ENCODE measurements around the gene CMKLR1. TPM values are rescaled to one million over a fixed set of nuclear protein-coding genes. Genes with fewer than 3 reads are reported as not detected.

CMKLR1 gene
- polyA plus RNA-seq, 1 experiment: 0.10 TPM

DNA sequence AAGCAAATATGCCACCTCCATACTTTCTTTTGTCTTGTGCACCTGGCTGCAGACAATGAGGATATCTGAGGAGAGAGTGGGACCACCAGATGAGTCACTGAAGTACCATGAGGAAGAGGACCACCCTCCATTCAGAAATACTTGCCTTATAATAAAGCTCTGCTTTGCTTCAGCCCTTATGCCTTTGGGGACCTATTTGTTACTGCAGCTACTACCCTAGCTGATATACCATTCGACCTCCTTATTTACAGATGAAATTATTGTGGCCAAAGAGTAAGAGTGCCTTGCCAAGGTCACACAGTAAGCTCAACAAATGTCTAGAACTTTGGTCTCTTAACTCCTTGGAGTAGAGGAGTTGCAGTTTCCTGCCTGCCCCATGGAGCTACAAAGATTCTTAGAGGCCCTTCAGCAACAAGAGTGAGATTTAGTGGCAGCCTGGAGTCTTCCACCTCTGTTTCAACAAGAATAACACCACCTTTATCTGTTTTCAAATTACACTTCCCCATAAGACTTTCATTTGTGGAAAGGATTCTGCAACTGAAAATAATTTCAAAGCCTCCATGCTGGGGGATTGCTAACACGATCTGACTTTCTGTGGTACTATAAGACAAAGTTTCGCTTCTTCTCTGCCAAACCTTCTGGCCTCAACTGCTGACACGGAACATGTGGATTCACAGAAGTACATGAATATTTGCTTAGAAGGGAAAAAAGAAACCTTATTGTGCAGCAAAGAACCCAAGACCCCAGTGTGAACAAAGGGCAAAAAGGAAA lies 3.6 kb downstream of the CMKLR1 start:
- no peak for DNase-seq (ENCODE audit: low read depth)
- Histone ChIP-seq H3K4me3 (ENCODE audit: low read depth, low read length) (no peak overlapping the region), H3K36me3 (ENCODE audit: control insufficient read depth, insufficient read depth, low read length) (no peaks in the 10 kb centered on the region), H3K27me3 (ENCODE audit: control insufficient read depth, insufficient read depth, low read length) (no peaks in the 10 kb centered on the region)
- ChIA-PET CTCF (interaction anchor here (0.6 to 1.3 kb wide), 2 partner anchors 20 to 125 kb away, joined by 3 read pairs; no protein-coding TSS in a partner anchor), POLR2A (interaction anchor here (0.5 kb wide), 1 partner anchor 29 kb away, joined by 16 read pairs; no protein-coding TSS in a partner anchor)
- TF ChIP-seq, protein P1, sequence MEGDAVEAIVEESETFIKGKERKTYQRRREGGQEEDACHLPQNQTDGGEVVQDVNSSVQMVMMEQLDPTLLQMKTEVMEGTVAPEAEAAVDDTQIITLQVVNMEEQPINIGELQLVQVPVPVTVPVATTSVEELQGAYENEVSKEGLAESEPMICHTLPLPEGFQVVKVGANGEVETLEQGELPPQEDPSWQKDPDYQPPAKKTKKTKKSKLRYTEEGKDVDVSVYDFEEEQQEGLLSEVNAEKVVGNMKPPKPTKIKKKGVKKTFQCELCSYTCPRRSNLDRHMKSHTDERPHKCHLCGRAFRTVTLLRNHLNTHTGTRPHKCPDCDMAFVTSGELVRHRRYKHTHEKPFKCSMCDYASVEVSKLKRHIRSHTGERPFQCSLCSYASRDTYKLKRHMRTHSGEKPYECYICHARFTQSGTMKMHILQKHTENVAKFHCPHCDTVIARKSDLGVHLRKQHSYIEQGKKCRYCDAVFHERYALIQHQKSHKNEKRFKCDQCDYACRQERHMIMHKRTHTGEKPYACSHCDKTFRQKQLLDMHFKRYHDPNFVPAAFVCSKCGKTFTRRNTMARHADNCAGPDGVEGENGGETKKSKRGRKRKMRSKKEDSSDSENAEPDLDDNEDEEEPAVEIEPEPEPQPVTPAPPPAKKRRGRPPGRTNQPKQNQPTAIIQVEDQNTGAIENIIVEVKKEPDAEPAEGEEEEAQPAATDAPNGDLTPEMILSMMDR (IDR thresholded peaks at IDR 0.05; ENCODE audit: insufficient read depth, low read depth, low read length): no peak

DNA sequence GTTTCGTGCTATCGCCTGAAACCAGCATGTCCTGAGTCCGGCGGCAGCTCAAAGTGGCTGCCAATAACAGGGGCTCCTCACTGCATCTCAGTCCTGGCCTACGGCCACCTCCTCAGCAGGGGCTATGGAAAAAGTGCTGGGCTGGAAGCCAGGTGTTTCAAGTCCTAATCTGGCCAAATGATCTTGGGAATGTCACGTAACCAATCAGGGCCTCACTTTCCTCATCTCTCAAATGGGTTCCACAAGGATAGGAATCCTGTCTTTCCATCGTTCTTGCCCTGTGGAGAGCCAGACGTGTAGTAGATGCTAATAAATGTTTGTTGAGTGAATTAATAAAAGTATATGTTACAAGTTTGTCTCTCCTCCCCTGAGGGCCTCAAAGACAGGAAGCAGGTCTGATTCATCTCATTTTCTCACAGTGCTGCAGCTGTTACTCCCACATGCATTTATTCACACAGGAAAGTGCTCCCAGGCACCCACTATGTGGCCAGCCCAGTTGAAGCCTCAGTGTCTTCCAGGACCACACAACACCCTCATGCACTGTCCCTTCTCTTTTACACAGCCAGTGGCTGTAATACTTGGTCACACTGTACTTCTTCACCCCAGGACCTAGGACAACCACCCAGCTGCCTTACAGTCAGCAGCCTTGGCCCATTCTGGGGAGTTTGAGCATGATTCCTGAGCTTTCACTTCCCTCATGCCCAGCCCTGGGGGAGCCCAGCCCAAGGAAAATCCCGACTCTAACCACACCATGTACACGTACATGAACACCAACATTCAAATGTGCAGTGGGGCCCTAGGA lies 5.0 kb downstream of the CMKLR1 start:
- POLR2A ChIA-PET: no interaction called here
- TF ChIP-seq, protein P1 (IDR thresholded peaks at IDR 0.05; ENCODE audit: insufficient read depth, low read depth, low read length): no peak
- Histone ChIP-seq H3K4me3 (ENCODE audit: low read depth, low read length) (no peak overlapping the region), H3K27me3 (ENCODE audit: control insufficient read depth, insufficient read depth, low read length) (no peaks in the 10 kb centered on the region), H3K36me3 (ENCODE audit: control insufficient read depth, insufficient read depth, low read length) (no peaks in the 10 kb centered on the region)
- no peak for DNase-seq (ENCODE audit: low read depth)
- CTCF ChIA-PET: no interaction called here

DNA sequence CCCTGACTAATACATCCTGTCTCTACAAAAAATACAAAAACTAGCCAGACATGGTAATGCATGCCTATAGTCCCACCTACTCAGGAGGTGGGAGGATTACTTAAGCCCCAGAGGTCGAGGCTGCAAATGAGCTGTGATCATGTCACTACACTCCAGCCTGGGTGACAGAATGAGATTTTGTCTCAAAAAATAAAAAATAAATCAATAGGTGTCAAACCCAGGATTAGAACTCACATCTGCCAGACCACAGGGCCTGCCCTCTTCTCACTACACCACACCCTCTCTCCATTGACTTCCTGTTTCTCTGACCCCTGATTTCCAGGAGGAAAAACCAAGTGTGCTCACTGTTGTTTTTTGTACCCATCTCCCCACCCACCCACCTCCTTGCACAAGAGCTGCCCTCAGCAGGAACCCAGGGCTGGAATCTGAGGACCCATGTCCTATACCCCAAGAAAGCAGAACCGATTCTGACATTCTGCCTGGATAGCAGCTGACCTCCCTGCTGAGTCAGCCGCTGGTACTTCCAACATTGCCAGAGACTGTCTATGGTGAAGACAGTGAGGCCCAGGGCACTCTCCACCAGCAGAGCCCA lies 6.2 kb downstream of the CMKLR1 start:
- ChIA-PET CTCF (no interaction called here), POLR2A (no interaction called here)
- TF ChIP-seq, protein P1 (IDR thresholded peaks at IDR 0.05; ENCODE audit: insufficient read depth, low read depth, low read length): no peak
- no peak for DNase-seq (ENCODE audit: low read depth)
- Histone ChIP-seq H3K36me3 (ENCODE audit: control insufficient read depth, insufficient read depth, low read length) (no peaks in the 10 kb centered on the region), H3K27me3 (ENCODE audit: control insufficient read depth, insufficient read depth, low read length) (no peaks in the 10 kb centered on the region), H3K4me3 (ENCODE audit: low read depth, low read length) (no peak overlapping the region)

DNA sequence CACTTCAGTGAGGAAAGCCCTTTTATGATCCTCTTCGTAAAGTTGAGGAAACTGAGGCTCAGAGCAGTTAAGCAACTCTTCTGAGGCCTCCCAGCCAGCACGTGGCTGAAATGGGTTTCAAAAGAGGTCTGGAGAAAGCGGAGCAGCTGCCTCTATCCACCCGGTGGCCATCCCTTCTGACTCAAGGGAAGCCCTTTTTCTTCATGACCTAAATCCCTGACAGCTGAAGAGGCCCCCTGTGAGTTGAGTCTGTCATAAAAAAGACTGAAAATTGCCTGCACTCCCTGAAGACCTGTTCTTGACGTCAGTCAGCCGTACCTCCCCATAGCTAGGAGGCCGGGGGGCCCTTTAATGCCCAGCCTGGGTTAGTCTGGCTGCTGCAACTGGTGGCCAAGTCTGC lies 10.7 kb downstream of the CMKLR1 start:
- Histone ChIP-seq H3K27me3 (ENCODE audit: control insufficient read depth, insufficient read depth, low read length) (no peaks in the 10 kb centered on the region), H3K36me3 (ENCODE audit: control insufficient read depth, insufficient read depth, low read length) (no peaks in the 10 kb centered on the region), H3K4me3 (ENCODE audit: low read depth, low read length) (no peak overlapping the region)
- DNase-seq (ENCODE audit: low read depth): no peak
- ChIA-PET POLR2A (no interaction called here), CTCF (no interaction called here)
- TF ChIP-seq, protein P1 (IDR thresholded peaks at IDR 0.05; ENCODE audit: insufficient read depth, low read depth, low read length): no peak
